SH-SY5Y (cell line): ENCODE measurements around the gene CMC4.

Experiments
- GATA2 ChIP-seq: IDR thresholded peaks from 2 replicates; pipeline ENCODE4 v1.6.1; 2011; ENCODE audit warnings: mild to moderate bottlenecking, low read depth, low read length
- GATA3 ChIP-seq: IDR thresholded peaks from 2 replicates; pipeline ENCODE4 v1.6.1; 2011; ENCODE audit warnings: low read depth, mild to moderate bottlenecking, low read length, moderate library complexity

DNA sequence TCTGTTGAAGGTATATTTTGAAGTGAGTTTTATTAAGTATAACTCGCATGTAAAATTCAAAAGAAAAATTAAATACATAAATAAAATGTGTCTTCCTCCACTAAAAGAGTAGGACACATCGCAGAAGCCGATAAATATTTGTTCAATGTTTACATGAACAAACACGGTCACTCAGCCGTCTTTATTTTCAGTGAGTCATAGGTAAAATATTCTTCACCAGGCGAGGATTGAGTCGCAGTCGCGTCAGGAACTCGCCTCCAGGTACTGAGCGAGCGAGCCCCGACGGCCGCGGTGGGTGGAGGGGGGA, 44.6 kb downstream of the CMC4 start:
- no peak for TF ChIP-seq GATA2
- no peak for TF ChIP-seq GATA3
